ENCODE measurements around the gene RAB44.

DNA sequence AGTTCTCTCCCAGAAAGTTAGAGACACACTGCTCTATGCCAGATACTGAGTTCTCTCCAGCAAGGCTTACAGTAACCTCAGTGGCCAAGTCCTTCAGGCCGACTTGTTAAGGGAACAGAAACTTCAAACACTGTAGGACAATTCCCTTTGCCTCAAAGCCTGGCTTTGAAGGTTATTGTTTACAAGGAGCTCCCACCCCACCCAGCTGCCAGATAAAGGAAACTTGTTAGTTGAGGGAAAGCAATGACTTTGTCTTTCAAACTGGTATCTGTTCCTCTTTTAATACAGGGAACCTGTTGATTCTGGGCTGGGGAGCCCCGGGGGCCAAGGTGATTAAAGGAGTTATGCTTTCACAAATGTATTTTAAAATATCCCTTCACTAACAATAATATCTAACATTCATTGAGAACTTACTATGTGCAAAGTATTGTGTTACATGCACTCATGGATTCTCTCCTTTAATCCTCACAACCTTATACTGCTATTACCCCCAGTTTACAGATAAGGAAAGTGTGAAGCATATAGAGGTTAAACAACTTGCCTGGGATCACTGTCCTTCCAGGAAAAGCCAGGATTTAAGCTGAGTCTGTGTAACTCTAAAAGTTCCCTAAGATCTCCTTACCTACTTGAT lies 46.7 kb upstream of the RAB44 start:
- TF ChIP-seq CHD2 (IDR thresholded peaks at IDR 0.05; ENCODE audit: low read length, partially characterized antibody) (no peak), TP53 (CRISPR knock-in tag; IDR thresholded peaks at IDR 0.05) (no peak)
- TF ChIP-seq, protein P1, sequence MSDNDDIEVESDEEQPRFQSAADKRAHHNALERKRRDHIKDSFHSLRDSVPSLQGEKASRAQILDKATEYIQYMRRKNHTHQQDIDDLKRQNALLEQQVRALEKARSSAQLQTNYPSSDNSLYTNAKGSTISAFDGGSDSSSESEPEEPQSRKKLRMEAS (IDR thresholded peaks at IDR 0.05), result no peak
